Activated CD4-positive, alpha-beta T cell treated with anti-CD3 and anti-CD28 coated beads, Interleukin-10, Interleukin-2, amounts not matched to agents 100 ng/mL and 50 ng/mL, durations not matched to agents 16 hours and 8 hours (primary cell): ENCODE measurements around the gene DEFB119.
"Not testable (repeated sequence)": the region's sequence is repeated elsewhere in the genome, so short reads cannot be mapped to it uniquely, and the experiment has no call there.

ENCODE experiments used
- DNase-seq: peaks from one replicate; pipeline ENCODE4 v3.0.0-alpha.2; 2020

Gene DEFB119, protein sequence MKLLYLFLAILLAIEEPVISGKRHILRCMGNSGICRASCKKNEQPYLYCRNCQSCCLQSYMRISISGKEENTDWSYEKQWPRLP

GRCh38 chr20:31390490-31390889 lies at the start of gene DEFB119:
DEFB119 (minus strand) TSS chr20:31390590; CDS start chr20:31390483, 107 bp downstream.
- DNase-seq = no peak

GRCh38 chr20:31430568-31431115 lies 40.3 kb upstream of the DEFB119 start:
- no peak for DNase-seq

GRCh38 chr20:31427576-31427975 lies 37.2 kb upstream of the DEFB119 start:
- DNase-seq = not testable (repeated sequence)

DNA sequence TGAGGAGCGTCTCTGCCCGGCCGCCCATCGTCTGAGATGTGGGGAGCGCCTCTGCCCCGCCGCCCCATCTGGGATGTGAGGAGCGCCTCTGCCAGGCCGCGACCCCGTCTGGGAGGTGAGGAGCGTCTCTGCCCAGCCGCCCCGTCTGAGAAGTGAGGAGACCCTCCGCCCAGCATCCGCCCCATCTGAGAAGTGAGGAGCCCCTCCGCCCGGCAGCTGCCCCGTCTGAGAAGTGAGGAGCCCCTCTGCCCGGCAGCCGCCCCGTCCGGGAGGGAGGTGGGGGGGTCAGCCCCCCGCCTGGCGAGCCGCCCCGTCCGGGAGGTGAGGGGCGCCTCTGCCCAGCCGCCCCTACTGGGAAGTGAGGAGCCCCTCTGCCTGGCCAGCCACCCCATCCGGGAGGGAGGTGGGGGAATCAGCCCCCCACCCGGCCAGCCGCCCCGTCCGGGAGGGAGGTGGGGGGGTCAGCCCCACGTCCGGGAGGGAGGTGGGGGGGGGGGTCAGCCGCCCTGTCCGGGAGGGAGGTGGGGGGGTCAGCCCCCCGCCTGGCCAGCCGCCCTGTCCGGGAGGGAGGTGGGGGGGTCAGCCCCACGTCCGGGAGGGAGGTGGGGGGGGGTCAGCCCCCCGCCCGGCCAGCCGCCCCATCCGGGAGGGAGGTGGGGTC lies 36.6 kb upstream of the DEFB119 start:
- DNase-seq = not testable (repeated sequence)

GRCh38 chr20:31425797-31426196 lies 35.4 kb upstream of the DEFB119 start:
- DNase-seq = no peak

DNA sequence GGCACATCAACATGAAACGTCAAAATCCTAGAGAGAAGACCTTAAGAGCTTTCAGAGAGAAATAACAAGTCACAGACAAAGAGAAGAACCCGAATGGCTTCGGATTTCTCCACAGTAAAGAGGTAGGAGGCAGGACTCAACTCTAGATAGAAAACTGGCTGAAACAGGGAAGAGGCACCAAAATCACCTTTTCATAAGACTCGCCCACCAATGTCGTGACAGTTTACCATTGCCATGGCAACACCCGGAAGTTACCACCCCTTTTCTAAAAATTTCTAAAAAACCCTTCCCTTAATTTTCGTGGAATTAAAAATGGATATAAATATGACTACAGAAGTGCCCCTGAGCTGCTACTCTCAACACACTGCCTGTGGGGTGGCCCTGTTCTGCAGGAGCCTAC lies 27.9 kb upstream of the DEFB119 start:
- DNase-seq = no peak

- DNase-seq = no peak
These were observed 25.3 kb upstream of the DEFB119 start for GRCh38 chr20:31415653-31416052.

GRCh38 chr20:31414381-31414780 lies 24.0 kb upstream of the DEFB119 start:
- DNase-seq = no peak

DNA sequence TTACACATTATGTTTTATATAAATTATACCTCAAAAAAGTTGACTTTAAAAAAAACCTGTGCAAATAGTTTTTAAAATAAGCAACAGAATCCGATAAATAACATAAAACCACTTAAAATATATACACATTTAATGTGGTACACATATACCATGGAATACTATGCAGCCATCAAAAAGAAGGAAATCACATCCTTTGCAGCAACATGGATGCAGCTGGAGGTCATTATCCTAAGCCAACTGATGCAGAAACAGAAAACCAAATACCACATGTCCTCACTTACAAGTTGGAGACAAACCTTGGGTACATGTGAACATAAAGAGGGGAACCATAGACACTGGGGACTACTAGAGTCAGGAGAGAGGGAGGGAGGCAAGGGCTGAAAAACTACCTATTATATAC lies 19.6 kb upstream of the DEFB119 start:
- no peak for DNase-seq

- no peak for DNase-seq
These were observed 15.7 kb upstream of the DEFB119 start, which contains the start of gene DEFB121 for GRCh38 chr20:31406115-31406514. DEFB121 (minus strand) TSS chr20:31406215; CDS start chr20:31406152, 63 bp downstream.

DNA sequence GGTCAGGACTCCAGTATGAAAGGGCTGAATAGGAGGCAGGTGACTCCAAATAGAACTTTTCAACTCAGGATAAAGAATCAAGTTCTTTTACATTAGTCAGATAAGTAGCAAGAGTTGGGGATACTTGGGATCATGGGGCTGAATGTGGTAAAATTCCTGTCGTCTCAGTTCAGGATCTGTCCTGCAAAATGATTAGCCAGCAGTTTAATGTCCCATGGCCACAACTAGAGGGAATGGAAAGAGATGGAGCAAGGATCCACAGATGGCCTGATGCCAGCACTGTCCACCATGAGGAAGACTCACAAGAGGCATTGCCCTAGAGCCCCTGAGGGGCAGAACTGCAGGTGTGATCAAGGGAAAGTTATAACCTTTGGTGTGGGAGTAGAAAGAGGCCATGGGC lies 13.5 kb upstream of the DEFB119 start:
- DNase-seq = no peak

DNA sequence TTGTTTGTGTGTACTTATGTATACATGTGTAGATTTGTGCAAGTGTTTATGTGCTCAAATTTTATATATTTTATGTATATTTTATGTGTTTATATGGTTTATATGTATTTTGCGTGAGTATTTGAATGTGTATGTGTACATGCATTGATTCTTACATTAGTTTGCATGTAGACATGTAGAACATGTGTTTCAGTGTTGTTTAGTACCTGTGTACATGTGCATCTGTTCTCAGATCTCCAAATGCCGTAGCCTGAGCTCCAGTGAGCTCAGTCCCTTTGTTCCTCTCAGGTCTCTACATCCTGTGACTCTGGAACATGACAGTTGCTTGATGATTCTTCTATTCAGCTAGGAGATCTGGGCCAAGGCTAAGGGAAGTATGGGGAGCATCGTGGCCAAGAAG lies 4.5 kb upstream of the DEFB119 start:
- no peak for DNase-seq

- no peak for DNase-seq
These were observed 2.4 kb upstream of the DEFB119 start for GRCh38 chr20:31392836-31393235.

DNA sequence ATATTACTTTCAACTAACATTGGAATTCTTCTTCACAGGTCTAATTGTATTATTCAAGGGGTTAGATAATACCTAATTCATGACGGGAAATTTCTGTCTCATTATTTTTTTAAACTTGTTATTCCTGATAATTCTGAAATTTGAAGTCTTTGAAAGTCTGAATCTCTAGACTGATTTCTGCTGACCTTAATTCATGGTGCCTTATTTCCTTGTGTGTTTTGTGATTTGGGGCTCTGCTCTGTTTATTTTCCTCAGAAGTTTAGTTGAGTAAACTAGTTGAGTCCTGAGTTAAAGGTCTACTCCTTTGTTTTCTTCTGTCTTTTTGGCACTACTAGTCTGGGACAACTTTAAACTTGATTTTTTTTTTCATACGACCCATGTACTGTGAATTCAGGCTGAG lies 16.0 kb downstream of the DEFB119 start:
- no peak for DNase-seq

- DNase-seq = no peak
These were observed 22.1 kb downstream of the DEFB119 start, which contains the start of gene DEFB118 for GRCh38 chr20:31368301-31368700. DEFB118 (plus strand) TSS chr20:31368601; CDS start chr20:31368651, 50 bp downstream.

DNA sequence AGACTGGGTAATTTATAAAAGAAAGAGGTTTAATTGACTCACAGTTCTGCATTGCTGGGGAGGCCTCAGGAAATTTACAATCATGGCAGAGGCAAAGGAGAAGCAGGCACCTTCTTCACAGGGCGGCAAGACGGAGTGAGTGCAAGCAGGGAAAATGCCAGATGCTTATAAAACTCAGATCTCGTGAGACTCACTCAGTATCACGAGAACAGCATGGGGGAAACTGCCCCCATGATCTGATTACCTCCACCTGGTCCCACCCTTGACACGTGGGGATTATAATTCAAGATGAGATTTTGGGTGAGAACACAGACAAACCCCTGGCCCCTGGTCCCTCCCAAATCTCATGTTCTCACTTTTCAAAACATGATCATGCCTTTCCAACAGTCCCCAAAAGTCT lies 26.1 kb downstream of the DEFB119 start:
- DNase-seq = not testable (repeated sequence)

DNA sequence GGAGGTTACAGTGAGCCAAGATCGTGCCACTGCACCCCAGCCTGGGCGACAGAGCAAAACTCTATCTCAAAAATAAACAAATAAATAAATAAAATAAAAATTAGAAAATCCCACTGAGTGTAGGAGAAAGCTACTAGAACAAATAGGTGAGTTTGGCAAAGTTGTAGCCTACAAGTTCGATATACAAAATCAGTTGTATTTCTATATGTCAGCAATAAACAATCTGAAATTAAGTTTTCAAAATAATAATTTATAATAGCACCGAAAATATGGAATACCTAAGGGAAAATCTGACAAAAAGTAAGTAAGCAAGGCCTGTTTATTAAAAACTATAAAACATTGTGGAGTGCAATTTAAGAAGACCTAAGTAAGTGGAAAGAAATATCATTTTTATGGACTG lies 27.1 kb downstream of the DEFB119 start:
- DNase-seq = no peak

GRCh38 chr20:31355981-31356380 lies 34.4 kb downstream of the DEFB119 start:
- no peak for DNase-seq

GRCh38 chr20:31341470-31341869 lies 48.9 kb downstream of the DEFB119 start:
- no peak for DNase-seq

DNA sequence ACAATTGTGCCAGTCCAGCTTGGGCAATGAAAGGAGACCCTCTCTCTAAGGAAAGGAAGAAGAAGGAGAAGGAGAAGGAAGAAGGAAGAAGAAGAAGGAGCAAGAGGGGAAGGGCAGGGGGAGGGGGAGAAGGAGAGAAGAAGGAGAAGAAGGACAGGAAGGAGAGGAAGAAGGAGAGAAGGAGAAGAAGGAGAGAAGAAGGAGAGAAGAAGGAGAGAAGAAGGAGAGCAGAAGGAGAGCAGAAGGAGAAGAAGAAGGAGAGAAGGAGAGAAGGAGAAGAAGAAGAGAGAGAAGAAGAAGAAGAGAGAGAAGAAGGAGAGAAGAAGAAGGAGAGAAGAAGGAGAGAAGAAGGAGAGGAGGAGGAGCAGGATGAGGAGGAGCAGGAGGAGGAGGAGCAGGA lies 59.5 kb downstream of the DEFB119 start:
- no peak for DNase-seq
